Stimulated activated CD4-positive, alpha-beta T cell treated with anti-CD3 and anti-CD28 coated beads, Interleukin-4, amount 100 ng/mL, for 24 hours (primary cell): ENCODE measurements around the gene ENOX1.
"Not testable (repeated sequence)": the region's sequence is repeated elsewhere in the genome, so short reads cannot be mapped to it uniquely, and the experiment has no call there.

Experiments
- DNase-seq: peaks from one replicate; pipeline ENCODE4 v3.0.0-alpha.2; 2020

Gene ENOX1

GRCh38 chr13:43416408-43416807, 370.4 kb downstream of the ENOX1 start:
- DNase-seq: not testable (repeated sequence)

DNA sequence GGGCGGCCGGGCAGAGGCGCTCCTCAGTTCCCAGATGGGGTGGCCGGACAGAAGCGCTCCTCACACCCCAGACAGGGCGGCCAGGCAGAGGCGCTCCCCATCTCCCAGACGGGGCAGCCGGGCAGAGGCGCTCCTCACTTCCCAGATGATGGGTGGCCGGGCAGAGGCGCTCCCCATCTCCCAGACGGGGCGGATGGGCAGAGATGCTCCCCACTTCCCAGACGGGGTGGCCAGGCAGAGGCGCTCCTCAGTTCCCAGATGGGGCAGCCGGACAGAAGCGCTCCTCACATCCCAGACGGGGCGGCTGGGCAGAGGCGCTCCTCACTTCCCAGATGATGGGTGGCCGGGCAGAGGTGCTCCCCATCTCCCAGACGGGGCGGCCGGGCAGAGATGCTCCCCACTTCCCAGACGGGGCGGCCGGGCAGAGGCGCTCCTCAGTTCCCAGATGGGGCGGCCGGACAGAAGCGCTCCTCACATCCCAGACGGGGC, 370.8 kb downstream of the ENOX1 start:
- DNase-seq: not testable (repeated sequence)

GRCh38 chr13:43414111-43414510, 372.7 kb downstream of the ENOX1 start:
- DNase-seq: no peak

GRCh38 chr13:43411741-43412140, 375.0 kb downstream of the ENOX1 start:
- DNase-seq: no peak

- no peak for DNase-seq
Measured at GRCh38 chr13:43411211-43411610, 375.6 kb downstream of the ENOX1 start.

- DNase-seq: no peak
Measured at GRCh38 chr13:43408274-43408673, 378.5 kb downstream of the ENOX1 start.

- DNase-seq: no peak
Measured at GRCh38 chr13:43407023-43407581, 379.7 kb downstream of the ENOX1 start.

DNA sequence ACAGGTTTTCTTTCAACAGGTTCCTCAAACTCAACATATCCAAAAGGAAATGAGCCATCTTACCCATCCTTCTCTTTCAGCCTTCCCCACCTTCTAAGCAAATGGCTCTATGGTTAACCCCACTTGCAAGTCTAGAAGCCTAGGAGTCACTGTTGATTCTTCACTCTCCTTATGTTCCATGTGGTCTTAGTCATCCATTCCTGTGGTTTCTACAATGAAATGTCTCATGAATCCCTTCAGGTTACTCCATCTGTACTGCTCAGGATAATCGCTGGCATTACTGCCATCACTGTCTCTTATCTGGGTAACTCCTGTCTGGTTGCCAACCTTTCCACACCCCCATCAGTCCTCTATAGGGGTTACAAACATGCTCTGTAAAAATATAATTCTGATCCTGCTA, 381.3 kb downstream of the ENOX1 start:
- DNase-seq: no peak

GRCh38 chr13:43402380-43402779, 384.4 kb downstream of the ENOX1 start:
- DNase-seq: no peak

GRCh38 chr13:43401361-43401760, 385.4 kb downstream of the ENOX1 start:
- DNase-seq: no peak

GRCh38 chr13:43397111-43397510, 389.7 kb downstream of the ENOX1 start:
- no peak for DNase-seq

DNA sequence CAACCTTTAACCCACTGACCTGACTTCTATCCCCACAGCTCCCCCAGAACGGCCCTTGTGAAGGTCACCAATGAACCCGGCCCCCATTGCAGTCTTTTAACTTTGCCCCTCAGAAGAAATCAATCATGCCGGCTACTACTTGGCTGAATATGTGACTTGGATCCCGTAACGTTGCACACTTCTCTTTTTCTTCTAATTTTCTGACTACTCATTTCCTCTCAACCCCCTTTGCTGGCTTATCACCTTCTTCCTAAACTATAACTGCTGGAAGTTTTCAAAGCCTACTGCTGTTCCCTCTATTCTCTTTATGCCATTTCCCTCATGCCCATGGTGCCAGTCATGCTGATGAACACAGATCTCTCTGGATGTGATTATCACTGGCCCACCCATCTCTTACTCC, 395.7 kb downstream of the ENOX1 start:
- no peak for DNase-seq

DNA sequence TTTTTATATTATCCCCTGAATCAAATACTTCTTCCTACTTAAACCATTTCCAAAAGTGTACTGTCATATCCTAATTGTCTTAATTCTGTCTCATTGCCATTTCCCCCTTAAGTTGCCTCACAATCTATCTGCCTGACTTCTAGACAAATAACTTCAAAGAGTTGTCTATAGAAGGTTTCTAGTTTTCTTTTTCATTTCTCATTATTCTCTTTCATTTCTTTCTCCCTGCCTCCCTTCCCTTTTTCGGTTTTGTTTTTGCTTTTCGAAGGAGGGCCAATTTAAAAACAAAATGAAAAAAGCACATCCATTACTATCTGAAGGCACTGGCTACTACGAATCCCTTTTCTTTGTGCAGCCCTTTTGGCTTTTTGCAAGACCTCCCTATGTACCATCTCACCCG, 396.2 kb downstream of the ENOX1 start:
- DNase-seq: no peak

DNA sequence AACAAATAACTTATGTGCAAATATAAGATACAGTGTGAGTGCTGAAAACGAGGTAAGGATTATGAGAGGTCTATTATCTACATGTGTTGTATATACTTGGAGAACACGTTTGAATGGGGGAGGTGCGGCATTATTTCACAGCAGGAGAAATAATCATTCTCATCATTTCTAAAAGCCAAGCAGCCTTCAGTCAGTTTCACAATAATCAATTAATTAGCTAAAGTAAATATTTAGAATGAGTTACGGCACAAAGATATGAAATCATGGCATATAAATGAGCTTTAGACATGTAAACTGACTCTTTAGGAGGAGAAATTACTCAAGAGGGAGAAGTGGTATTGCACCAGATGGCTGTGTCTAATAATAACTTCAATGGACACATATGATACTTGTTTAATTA, 396.8 kb downstream of the ENOX1 start:
- DNase-seq: no peak

DNA sequence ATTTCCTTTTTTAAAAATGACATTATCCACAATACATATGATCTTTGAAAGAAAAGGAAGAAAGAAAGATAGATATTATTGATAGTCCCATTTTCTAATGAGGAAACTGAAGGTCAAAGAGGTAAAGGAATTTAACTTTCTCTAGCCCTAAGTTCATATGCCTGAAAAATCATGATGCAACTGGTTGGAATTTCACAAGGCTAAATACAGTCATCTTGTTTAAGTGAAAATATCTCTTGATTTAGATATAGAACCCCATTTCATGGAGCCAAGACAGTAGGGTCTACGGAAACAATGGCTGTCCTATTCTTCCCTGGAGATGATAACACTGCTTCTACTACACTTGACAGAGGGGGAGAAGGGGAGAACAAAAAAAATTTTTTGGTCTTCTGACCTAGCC, 397.2 kb downstream of the ENOX1 start:
- no peak for DNase-seq

DNA sequence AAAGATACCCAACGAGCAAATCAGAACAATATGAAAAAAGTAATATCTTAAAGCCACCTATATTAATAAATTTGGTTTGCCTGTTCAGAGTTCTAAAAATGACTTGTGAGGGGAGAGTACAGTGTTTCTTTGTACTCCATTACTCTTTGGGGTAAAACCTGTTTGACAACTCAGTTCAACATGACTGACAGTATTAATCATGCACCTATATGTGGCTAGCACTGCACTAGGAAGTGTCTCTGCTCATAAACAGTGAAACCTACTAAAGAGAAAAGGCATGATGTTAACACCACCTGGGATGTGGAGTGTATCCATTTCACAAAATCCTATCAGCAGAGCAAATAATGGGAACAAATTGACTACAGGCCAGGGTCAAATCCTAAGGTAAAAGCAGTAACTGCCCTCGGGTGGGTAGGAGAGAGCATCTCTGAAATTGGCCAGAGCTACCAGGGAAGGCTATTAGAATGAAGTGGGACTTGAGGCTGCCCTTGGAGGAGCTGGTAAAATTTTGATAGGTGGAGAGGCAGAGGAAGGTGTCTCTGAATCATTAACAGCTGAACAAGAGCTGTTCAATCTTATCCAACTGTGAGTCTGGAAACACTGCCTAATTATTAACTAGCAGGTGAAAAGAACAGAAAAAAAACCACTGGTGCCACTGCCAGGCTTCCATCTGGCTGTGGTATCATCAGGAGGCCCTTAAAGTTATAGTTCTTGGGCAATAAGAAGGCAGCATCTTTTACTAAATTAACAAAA, 398.3 kb downstream of the ENOX1 start:
- no peak for DNase-seq

- no peak for DNase-seq
Measured at GRCh38 chr13:43387880-43388279, 398.9 kb downstream of the ENOX1 start.

GRCh38 chr13:43383498-43384165, 403.1 kb downstream of the ENOX1 start:
- no peak for DNase-seq

GRCh38 chr13:43379738-43380137, 407.0 kb downstream of the ENOX1 start:
- no peak for DNase-seq

GRCh38 chr13:43377973-43378372, 408.8 kb downstream of the ENOX1 start:
- no peak for DNase-seq

GRCh38 chr13:43377149-43377548, 409.6 kb downstream of the ENOX1 start:
- DNase-seq: no peak

GRCh38 chr13:43376596-43376995, 410.2 kb downstream of the ENOX1 start:
- no peak for DNase-seq

DNA sequence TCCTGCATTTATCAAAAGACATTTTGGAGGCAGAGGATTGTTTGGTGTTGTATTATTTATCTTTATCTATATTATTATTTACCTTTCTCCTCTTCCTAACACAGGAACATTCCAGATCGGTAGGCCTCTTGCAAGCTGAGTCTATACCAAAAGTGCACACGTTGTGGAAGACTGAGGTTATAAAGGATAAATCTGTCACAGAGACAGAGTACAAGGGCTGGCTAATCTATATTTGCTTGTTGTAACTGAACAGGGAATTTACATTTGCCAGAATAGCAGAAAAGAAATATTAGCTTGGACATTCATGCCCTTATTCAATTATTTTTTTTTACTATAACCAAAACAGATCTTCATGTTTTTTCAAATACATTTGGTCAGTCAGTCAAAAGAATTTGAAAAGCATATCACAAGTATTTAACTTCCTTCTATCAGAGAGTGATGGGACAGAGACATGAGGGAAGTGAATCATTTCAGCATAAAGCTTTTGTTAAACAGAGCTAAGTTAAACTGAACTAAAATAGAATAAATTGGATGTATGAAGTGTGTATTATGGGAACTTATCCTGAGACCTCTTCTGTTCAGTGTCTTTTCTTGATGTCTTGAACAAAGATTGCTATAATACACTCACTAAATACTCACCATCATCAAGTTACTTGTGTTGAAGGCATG, 410.8 kb downstream of the ENOX1 start:
- DNase-seq: no peak

DNA sequence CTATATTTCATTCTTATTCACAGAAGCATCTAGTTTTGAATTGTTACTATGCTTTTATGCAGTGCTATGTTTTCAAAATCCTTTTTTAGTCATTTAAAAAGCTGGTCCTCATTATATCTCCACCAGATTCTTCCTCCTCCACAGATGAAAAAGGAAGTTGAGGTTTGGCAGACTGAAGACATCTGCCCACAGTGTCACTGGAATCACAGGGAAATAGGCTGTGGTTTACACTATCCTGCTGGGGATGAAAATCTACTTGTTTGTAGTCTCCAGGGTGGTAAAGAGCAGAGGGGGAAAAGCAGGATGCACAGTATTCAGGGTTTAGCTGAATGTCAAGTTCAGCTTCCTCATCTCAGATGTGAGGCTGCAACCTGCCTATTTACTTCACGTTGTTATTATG, 412.2 kb downstream of the ENOX1 start:
- DNase-seq: no peak
